Hippocampal formation (tissue), 2 donors: ENCODE data around the gene CRHR2.
"Not testable (repeated sequence)": the region's sequence is repeated elsewhere in the genome, so short reads cannot be mapped to it uniquely, and the experiment has no call there.

Experiments used
- DNase-seq, 2 donors: peaks; one replicate each; lab custom pipeline; 2025; lab: John Stamatoyannopoulos, UW

CRHR2 gene

GRCh38 chr7:30654296-30655090 is 27.8 kb downstream of the CRHR2 start:
- no peak for DNase-seq

- no peak for DNase-seq
These were observed 29.3 kb downstream of the CRHR2 start for GRCh38 chr7:30652698-30653641.

GRCh38 chr7:30652132-30652531 is 30.1 kb downstream of the CRHR2 start:
- no peak for DNase-seq

GRCh38 chr7:30650421-30650808 is 31.8 kb downstream of the CRHR2 start:
- no peak for DNase-seq

- DNase-seq: no peak
These were observed 32.4 kb downstream of the CRHR2 start for GRCh38 chr7:30649717-30650420.

DNA sequence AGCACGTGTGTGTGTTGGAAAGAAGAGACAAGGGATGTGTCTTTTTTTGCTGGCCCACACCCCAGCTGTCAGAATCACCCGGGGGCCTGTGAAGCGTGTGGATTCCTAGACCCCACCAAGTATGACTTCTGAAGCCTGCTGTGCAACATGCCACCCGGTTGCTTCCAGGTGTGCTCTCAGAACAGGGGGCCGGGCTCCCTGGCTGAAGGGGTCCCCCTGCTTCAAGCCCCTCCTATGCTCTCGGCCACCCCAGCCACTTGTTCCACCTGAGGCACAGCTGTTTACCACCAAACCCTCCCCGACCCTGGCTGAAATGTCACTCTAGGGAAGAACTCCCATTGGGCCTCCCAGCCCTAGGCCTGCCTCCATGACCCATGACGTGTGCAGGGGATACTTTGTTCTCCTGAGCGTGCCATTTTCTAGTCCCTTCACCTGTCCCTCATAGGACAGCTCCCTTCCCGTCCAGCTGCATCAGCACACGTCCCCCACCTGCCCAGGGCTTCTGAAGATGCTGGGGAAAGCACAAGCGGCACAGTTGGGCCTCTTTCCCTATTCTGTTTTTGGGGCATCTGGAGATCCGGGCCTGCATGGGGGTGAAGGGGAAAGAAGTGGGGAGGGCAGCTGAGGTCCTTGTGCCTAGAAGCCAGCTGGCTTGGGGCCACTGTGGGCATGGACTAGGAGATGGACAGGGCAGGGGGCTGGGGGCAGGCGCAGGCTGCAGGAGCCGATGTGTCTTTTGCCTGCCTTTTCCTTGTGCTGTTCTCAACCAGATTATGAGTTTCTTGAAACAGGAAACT is 33.3 kb downstream of the CRHR2 start:
- no peak for DNase-seq

DNA sequence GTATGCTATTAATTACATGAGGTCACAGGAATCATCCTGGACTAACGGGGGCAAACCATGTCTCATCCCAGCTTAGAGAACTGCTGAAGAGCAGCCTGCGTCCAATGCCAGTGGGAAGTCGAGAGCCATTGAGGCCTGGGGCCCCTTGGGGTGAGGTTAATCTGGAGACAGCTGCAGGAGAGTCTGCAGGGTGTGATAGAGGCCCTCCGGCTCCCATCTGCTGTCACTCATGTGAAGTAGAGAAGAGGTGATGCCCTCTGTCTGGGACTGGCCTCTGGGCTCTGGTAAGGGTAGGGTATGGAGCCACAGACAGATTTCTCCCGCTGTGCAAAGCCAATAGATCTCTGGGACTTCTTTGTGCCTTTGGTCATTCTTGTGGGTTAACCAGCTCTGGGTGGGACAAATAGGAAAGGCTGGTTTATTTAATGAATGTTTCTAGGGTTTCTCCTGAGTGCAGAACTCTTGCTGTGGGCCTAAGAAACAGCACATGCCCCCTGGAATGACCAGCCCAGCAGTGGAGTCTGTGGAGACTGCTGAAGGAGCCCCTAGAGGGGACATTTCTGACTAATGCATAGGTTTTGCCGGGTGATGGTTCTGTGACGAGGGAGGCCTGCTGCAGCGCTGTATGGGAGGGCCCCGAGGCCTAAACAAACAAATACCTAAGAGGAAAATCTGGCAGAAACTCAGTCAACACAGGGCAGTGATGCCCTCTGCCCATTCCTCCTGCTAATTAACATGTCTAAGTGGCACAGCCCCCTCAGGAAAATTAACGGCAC is 34.5 kb downstream of the CRHR2 start:
- DNase-seq: no peak

DNA sequence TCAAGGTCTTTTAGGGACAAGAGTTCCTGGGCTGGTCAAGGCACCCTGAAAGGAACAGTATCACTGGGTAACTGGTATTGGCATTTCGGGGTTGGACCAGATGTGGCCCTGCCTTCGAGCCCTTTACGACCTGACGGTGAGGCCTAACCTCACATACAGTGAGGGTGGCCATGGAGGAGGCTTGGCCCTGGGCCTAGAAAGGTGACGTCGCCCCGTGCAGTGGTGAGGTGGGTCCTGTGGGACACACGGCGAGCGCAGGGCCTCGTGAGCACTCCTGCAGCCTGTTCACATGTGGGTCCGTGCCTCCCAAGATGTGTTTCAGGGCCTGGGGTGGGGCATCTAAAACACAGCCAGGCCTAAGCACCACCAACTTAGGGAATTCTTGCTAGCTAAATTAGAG is 36.1 kb downstream of the CRHR2 start:
- no peak for DNase-seq

- no peak for DNase-seq
These were observed 36.6 kb downstream of the CRHR2 start for GRCh38 chr7:30645661-30646060.

DNA sequence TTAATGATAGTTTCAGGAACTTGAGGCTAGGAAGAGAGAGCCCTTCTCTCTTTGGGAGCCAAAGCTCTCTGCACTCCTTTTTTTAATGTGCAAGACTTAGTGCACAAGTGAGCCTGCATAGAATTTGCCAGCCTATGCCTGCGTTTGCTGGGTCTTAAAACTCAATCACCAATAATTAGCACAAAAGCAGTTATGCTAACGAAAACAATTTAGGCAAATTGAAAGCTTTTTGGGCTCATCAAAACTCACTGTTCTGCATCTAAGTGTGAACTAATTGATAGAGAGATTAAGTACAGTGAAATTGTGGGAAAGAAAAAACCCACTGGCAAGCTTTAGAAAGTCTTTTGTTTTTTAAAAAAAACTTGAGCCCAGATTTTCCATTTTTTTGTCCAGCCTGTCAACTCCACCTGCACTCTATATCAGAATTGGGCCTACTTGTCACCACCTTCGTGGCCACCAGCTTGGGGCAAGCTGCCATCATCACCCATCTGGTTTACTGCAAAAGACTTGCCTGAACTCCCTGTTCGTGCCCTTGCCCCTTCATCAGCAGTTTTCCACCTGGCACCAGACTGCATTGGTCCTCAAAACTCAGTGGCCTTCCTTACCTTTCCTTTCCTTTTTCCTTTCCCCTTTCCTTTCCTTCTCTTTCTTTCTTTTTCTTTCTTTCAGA is 37.8 kb downstream of the CRHR2 start:
- no peak for DNase-seq

- no peak for DNase-seq
These were observed 39.5 kb downstream of the CRHR2 start for GRCh38 chr7:30642789-30643188.

DNA sequence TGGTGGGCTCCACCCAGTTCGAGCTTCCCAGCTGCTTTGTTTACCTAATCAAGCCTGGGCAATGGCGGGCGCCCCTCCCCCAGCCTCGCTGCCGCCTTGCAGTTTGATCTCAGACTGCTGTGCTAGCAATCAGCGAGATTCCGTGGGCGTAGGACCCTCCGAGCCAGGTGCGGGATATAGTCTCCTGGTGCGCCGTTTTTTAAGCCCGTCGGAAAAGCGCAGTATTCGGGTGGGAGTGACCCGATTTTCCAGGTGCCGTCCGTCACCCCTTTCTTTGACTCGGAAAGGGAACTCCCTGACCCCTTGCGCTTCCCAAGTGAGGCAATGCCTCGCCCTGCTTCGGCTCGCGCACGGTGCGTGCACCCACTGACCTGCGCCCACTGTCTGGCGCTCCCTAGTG is 39.9 kb downstream of the CRHR2 start:
- not testable (repeated sequence) for DNase-seq

DNA sequence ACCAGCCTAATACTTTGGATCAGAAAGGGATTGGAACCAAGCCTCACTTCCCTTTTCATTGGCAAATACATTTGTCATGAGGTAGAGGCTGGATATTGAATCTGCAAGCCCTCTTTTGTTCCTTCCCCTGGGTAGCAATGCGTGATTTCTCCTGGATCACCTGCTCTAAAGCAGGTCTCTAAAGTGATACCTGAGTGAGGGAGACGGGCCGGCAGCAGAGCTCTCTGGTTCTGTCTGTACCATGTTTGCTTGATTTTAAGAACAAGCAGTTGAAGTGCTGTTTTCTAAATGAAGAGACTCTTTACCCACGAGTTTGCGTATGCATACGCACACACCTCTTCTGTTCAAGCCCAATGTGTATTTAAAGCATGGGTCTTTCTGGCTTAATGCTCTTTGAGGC is 46.5 kb downstream of the CRHR2 start:
- no peak for DNase-seq

GRCh38 chr7:30634634-30635201 is 47.5 kb downstream of the CRHR2 start:
- no peak for DNase-seq

- DNase-seq: no peak
These were observed 48.0 kb downstream of the CRHR2 start for GRCh38 chr7:30634193-30634626.

- DNase-seq: no peak
These were observed 49.0 kb downstream of the CRHR2 start for GRCh38 chr7:30633223-30633622.

DNA sequence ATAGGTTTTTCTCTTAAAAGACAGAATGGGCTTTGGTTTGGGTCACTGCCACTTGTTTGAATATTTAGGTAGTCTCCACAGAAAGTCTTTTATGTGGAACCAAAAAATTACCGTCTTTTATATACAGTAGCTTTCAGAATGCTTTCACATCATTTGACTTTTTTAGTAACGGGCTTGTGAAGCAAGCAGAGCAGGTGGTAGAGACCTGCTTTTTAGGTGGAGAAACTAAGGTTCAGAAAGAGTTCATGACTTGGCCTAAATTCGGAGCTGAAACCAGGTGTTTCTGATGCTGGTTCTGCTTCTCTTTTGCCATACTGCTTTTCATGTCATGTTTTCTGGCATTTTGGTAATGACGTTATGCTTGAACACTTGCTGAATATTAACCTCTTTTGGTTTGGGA is 51.3 kb downstream of the CRHR2 start:
- no peak for DNase-seq

DNA sequence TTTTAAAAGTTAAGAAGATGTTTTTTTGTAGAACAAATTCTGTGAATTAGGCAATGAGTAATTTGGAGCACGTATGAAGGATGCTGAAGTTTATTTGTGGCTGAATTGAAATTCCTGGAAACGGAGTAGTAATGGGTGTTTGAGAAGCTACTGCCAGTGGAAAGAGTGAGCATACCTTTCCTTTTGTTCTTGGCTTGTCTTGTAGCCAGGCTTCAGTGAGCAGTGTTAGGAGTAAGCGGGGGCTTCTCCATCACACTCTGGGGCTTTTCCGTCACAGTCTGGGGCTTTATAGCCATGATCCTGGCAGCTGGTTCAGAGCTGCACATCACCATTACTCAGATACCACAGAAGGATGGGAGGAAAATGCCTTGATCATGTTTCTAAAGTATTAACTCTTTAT is 55.2 kb downstream of the CRHR2 start:
- DNase-seq: no peak

DNA sequence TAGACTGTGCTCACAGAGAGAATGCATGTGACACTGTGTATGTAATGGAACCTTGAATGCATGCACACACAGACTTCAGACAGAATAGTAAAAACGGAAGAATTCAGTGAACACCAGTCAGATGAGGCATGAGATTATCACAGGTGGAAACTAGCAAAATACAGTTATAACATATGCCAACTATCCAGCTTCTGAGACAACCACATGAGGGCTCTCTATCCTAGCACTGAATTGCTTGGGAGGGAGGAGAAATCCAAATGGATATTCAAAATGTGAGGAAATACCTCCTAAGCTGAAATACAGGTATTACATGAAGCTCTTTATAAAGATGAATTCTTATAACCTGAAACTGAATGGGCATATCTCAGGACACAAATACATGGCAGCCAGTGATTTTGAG is 57.0 kb downstream of the CRHR2 start:
- DNase-seq: peak in 1 of 2 donors; percentile 4

GRCh38 chr7:30618961-30619360 is 63.3 kb downstream of the CRHR2 start:
- DNase-seq: no peak
